GM10266 (cell line): Measurements from ENCODE around the gene COL17A1.

ENCODE experiments used
- DNase-seq: peaks from one replicate; pipeline ENCODE4 v3.0.0; 2012; ENCODE audit errors: extremely low spot score
- CTCF ChIP-seq: IDR thresholded peaks from 2 replicates; pipeline ENCODE4 v1.5.1; 2012; ENCODE audit warnings: mild to moderate bottlenecking, low read depth; ENCODE audit not compliant: control insufficient read depth, insufficient read depth; ENCODE audit errors: missing control alignments

Gene COL17A1

GRCh38 chr10:104085801-104086400 lies at the start of gene COL17A1:
COL17A1 (minus strand) TSS chr10:104085880; CDS start chr10:104080673, 5,207 bp downstream.
- DNase-seq, result no peak
- TF ChIP-seq CTCF, result no peak

- TF ChIP-seq CTCF, result no peak
- no peak for DNase-seq
These were observed 44.4 kb upstream of the COL17A1 start for GRCh38 chr10:104130041-104130440.

- TF ChIP-seq CTCF, result no peak
- DNase-seq, result no peak
These were observed 42.5 kb upstream of the COL17A1 start for GRCh38 chr10:104128214-104128613.

- no peak for TF ChIP-seq CTCF
- DNase-seq, result peak; percentile 10
These were observed 41.7 kb upstream of the COL17A1 start for GRCh38 chr10:104127411-104127810.

- peak; percentile 15 for DNase-seq
- peak; percentile 43 for TF ChIP-seq CTCF
These were observed 37.7 kb upstream of the COL17A1 start for GRCh38 chr10:104123397-104123796.

- DNase-seq, result peak; percentile 7
- TF ChIP-seq CTCF, result no peak
These were observed 36.8 kb upstream of the COL17A1 start for GRCh38 chr10:104122225-104123107.
